ENCODE data around the gene PRSS57. TPM values are rescaled to one million over a fixed set of nuclear protein-coding genes. Genes with fewer than 3 reads are reported as not detected.
A peak's percentile ranks its signal among the peaks of the same experiment; 100 is the strongest.

Gene PRSS57
- total and polyA plus RNA-seq, 2 of the 13 experiments (the other 11 are each of a cell fraction or from before 2014, with no cell fraction given), result 0.12 TPM; not detected in 1

- TF ChIP-seq KIAA2018 (CRISPR knock-in tag; IDR thresholded peaks at IDR 0.05; ENCODE audit: borderline replicate concordance) (no peak), TEAD2 (CRISPR knock-in tag; IDR thresholded peaks at IDR 0.05) (no peak), ZNF639 (CRISPR knock-in tag; conservative IDR thresholded peaks at IDR 0.05) (no peak), ZIK1 (CRISPR knock-in tag; IDR thresholded peaks at IDR 0.05; ENCODE audit: borderline replicate concordance, low read depth) (no peak), ZNF17 (CRISPR knock-in tag; IDR thresholded peaks at IDR 0.05) (no peak), HNF4G (IDR thresholded peaks at IDR 0.05; ENCODE audit: borderline replicate concordance, low read depth, low read length) (no peak), HNF4G (CRISPR knock-in tag; IDR thresholded peaks at IDR 0.05; ENCODE audit: borderline replicate concordance, low read depth) (no peak), ZNF451 (CRISPR knock-in tag; IDR thresholded peaks at IDR 0.05) (no peak), POGZ (CRISPR knock-in tag; IDR thresholded peaks at IDR 0.05) (no peak), ZNF792 (CRISPR knock-in tag; IDR thresholded peaks at IDR 0.05) (no peak), ELF3 (CRISPR knock-in tag; IDR thresholded peaks at IDR 0.05) (0 out of 2 replicates have a peak, but pooled peaks have one; percentile 23), CTCF (CRISPR knock-in tag; IDR thresholded peaks at IDR 0.05) (peak; percentile 36; the same call in 1 of the 2 replicates), GABPB1 (CRISPR knock-in tag; IDR thresholded peaks at IDR 0.05) (peak; percentile 25; the same call in 1 of the 2 replicates), ZFX (CRISPR knock-in tag; IDR thresholded peaks at IDR 0.05; ENCODE audit: low read depth) (peak; percentile 29; the same call in 1 of the 2 replicates), HMGXB4 (CRISPR knock-in tag; IDR thresholded peaks at IDR 0.05; ENCODE audit: borderline replicate concordance in 1 of 2, low read depth in 1 of 2) (no peak), ZFP36L2 (CRISPR knock-in tag; IDR thresholded peaks at IDR 0.05) (no peak)
These were observed 25.3 kb upstream of the PRSS57 start (continued) for GRCh38 chr19:720345-721160.

All from HepG2 (cell line).